K562 (cell line): ENCODE results near the gene MTIF3.

Experiments used
- HDAC2 ChIP-seq: fragments of 450-650 bp; IDR thresholded peaks from 2 replicates; pipeline ENCODE4 v1.6.1; 2016; ENCODE audit warnings: mild to moderate bottlenecking
- KLF1 ChIP-seq: fragments of 450-650 bp; IDR thresholded peaks from 2 replicates; pipeline ENCODE4 v1.6.1; 2016; ENCODE audit warnings: missing genetic modification characterization, missing compliant biosample characterization
- MYC ChIP-seq, 2 experiments: fragments of 250-450 bp in 1 of 2; sonication (Bioruptor Pico) in 1 of 2; IDR thresholded peaks; 2 replicates each; pipeline versions ENCODE4 v1.5.1 to v1.6.1; 2012 to 2021; ENCODE audit warnings: low read depth in 2 of 2, borderline replicate concordance in 1 of 2, improper control_type of control experiment in 1 of 2, low read length in 1 of 2, mild to moderate bottlenecking in 1 of 2, moderate library complexity in 1 of 2
- NR3C1 ChIP-seq: sonication (generic); formaldehyde crosslinking; IDR thresholded peaks from 2 replicates; pipeline ENCODE4 v1.8.1; 2022; ENCODE audit warnings: missing genetic modification reagents
- RFX5 ChIP-seq: IDR thresholded peaks from 2 replicates; pipeline ENCODE4 v1.6.1; 2011; ENCODE audit warnings: low read depth, mild to moderate bottlenecking, improper control_type of control experiment, low read length
- TAF1 ChIP-seq: IDR thresholded peaks from 2 replicates; pipeline ENCODE4 v1.6.1; 2011; ENCODE audit warnings: mild to moderate bottlenecking, low read length, moderate library complexity; ENCODE audit not compliant: insufficient read depth, control insufficient read depth, severe bottlenecking; ENCODE audit errors: extremely low read depth
- ZNF282 ChIP-seq: sonication (generic); formaldehyde crosslinking; IDR thresholded peaks from 2 replicates; pipeline ENCODE4 v1.8.1; 2023; ENCODE audit warnings: missing genetic modification reagents
- TF ChIP-seq, protein P1 (sequence below): sonication (generic); formaldehyde crosslinking; IDR thresholded peaks from 2 replicates; pipeline ENCODE4 v1.5.0; 2020; ENCODE audit warnings: missing genetic modification reagents
- TF ChIP-seq, protein P2 (sequence below): fragments of 450-650 bp; IDR thresholded peaks from 2 replicates; pipeline ENCODE4 v1.6.1; 2016
- TF ChIP-seq, protein P3 (sequence below), 3 experiments: IDR thresholded peaks in 2 of 3; conservative IDR thresholded peaks in 1 of 3; 2 replicates each; pipeline ENCODE4 v1.5.1; 2011 to 2012; ENCODE audit warnings: low read length in 3 of 3, mild to moderate bottlenecking in 3 of 3, control low read depth in 2 of 3, improper control_type of control experiment in 1 of 3, inconsistent platforms in 1 of 3, low read depth in 1 of 3, mixed read lengths in 1 of 3, moderate library complexity in 1 of 3; ENCODE audit not compliant: insufficient read depth in 2 of 3
- TF ChIP-seq, protein P4 (sequence below): fragments of 250-450 bp; sonication (Bioruptor Pico); IDR thresholded peaks from 2 replicates; pipeline ENCODE4 v1.5.0; 2021

DNA sequence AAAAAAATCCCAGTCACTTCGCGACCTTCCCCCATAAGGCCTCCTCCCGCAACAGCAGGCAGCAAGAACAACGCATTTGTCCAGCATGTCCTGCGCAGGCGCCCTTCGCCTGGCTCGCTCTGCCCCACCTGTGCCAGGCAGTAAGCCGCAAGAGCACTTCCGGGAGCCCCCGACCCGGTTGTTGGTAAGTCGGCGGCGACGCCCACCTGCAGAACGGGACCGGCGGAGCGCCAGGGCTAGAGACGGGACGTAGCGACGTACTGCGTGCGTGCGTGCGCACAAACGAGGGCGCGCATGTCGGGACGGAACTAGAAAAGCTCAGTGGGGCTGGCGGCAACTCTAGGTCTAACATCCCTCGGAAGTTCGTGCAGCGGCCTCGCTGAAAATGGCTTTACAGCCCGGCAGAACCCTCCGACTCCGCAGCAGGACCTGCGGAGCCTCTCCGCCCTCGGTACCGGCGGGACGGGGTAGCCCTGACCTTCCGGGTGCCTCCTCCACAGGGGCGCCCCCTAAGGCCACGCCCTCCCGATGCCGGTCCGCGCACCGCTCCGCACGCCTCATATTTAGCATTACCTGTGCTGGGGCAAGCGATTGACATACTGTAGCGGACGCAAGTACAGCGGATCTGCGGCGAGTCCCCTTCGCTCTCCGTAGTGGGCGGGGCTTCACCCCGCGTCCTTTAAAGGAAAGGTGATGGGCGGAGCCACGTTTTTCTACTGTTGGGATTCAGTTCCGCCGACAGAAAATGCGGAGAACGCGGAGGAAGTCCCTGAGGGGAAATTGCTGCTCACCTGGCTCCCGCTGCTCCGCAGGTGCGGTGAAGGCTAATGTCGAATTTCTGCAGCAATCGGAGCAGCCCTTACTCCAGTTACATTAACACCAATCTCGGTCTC is at the start of gene MTIF3:
- TF ChIP-seq NR3C1 (CRISPR knock-in tag): no peak
- peak; percentile 73 for TF ChIP-seq TAF1
- TF ChIP-seq, protein P1, sequence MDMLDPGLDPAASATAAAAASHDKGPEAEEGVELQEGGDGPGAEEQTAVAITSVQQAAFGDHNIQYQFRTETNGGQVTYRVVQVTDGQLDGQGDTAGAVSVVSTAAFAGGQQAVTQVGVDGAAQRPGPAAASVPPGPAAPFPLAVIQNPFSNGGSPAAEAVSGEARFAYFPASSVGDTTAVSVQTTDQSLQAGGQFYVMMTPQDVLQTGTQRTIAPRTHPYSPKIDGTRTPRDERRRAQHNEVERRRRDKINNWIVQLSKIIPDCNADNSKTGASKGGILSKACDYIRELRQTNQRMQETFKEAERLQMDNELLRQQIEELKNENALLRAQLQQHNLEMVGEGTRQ: no peak
- no peak for TF ChIP-seq ZNF282
- TF ChIP-seq, protein P2, sequence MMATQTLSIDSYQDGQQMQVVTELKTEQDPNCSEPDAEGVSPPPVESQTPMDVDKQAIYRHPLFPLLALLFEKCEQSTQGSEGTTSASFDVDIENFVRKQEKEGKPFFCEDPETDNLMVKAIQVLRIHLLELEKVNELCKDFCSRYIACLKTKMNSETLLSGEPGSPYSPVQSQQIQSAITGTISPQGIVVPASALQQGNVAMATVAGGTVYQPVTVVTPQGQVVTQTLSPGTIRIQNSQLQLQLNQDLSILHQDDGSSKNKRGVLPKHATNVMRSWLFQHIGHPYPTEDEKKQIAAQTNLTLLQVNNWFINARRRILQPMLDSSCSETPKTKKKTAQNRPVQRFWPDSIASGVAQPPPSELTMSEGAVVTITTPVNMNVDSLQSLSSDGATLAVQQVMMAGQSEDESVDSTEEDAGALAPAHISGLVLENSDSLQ: peak; percentile 69
- TF ChIP-seq KLF1 (tag): peak; percentile 44; the same call in 1 of the 2 replicates
- TF ChIP-seq RFX5: no peak
- TF ChIP-seq, protein P3, sequence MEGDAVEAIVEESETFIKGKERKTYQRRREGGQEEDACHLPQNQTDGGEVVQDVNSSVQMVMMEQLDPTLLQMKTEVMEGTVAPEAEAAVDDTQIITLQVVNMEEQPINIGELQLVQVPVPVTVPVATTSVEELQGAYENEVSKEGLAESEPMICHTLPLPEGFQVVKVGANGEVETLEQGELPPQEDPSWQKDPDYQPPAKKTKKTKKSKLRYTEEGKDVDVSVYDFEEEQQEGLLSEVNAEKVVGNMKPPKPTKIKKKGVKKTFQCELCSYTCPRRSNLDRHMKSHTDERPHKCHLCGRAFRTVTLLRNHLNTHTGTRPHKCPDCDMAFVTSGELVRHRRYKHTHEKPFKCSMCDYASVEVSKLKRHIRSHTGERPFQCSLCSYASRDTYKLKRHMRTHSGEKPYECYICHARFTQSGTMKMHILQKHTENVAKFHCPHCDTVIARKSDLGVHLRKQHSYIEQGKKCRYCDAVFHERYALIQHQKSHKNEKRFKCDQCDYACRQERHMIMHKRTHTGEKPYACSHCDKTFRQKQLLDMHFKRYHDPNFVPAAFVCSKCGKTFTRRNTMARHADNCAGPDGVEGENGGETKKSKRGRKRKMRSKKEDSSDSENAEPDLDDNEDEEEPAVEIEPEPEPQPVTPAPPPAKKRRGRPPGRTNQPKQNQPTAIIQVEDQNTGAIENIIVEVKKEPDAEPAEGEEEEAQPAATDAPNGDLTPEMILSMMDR (IDR thresholded peaks at IDR 0.05 in 2 of 3, conservative IDR thresholded peaks at IDR 0.05 in 1 of 3; ENCODE audit: insufficient read depth in 2 of 3, low read depth in 1 of 3, low read length in 3 of 3): no peak
- TF ChIP-seq, protein P4, sequence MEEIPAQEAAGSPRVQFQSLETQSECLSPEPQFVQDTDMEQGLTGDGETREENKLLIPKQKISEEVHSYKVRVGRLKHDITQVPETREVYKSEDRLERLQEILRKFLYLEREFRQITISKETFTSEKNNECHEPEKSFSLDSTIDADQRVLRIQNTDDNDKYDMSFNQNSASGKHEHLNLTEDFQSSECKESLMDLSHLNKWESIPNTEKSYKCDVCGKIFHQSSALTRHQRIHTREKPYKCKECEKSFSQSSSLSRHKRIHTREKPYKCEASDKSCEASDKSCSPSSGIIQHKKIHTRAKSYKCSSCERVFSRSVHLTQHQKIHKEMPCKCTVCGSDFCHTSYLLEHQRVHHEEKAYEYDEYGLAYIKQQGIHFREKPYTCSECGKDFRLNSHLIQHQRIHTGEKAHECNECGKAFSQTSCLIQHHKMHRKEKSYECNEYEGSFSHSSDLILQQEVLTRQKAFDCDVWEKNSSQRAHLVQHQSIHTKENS: no peak
- peak; percentile 82 for TF ChIP-seq MYC (IDR thresholded peaks at IDR 0.05; ENCODE audit: low read depth, low read length)
- TF ChIP-seq MYC (CRISPR knock-in tag; IDR thresholded peaks at IDR 0.05; ENCODE audit: borderline replicate concordance, low read depth): peak; percentile 38; the same call in 1 of the 2 replicates
- TF ChIP-seq HDAC2: no peak; the same call in 1 of the 2 replicates
